ENCODE measurements around the gene ARHGDIA.

ARHGDIA gene

DNA sequence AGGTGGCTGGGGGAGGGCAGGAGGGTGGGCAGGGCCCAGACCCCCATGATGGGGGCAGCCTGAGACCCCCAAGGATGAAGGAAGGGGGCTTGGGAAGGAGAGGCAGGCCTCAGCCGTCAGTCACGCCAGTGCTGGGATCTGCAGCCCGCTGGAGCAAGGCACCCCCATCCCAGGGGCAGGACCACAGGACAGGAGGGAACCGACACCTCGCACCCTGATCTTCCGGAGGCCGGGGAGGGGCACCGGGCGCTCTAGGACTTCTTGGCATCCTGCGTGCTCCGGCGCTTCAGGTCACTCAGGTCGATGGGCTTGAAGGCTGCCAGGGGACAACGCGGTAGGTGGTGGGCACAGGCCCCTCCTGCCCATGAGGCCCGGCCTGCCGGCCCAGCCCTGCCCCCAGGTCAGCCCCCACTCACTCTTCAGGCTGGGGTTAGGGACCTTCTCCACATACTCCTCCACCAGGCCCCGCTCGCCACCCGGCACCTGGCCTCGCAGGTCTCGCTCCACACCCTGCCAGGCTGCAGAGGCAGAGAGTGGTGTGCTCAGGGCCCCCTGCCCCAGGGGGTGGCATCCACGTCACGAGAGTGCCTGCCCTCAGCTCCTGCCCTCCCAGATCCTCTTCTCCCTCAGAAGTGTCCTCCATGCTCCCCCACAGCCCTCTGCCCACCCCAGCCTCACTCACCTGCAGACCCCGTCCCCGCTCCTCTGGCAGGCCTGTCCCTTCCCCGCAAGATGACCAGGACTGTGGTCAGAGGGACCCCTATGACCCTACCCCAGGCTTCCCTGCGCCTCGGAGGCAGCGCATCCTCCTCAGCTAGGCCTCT is 47.9 kb downstream of the ARHGDIA start:
- no peak for DNase-seq (ENCODE audit: low spot score)

DNA sequence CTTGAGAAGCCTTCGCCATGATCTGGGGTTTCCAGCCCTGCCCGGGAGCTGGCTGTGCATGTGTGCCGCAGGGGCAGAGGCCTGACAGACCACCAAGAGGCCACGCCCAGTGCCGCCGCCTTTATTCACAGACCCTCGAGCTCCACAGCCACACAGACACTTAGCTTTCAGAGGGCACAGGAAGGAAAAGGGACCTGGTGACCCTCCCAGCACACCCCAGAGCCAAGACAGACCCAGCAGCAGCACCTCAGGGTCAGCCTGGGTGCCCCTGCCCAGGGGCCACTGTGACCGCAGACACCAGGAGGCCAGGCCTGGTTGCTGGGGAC is 48.9 kb downstream of the ARHGDIA start:
- no peak for DNase-seq (ENCODE audit: low spot score)

DNA sequence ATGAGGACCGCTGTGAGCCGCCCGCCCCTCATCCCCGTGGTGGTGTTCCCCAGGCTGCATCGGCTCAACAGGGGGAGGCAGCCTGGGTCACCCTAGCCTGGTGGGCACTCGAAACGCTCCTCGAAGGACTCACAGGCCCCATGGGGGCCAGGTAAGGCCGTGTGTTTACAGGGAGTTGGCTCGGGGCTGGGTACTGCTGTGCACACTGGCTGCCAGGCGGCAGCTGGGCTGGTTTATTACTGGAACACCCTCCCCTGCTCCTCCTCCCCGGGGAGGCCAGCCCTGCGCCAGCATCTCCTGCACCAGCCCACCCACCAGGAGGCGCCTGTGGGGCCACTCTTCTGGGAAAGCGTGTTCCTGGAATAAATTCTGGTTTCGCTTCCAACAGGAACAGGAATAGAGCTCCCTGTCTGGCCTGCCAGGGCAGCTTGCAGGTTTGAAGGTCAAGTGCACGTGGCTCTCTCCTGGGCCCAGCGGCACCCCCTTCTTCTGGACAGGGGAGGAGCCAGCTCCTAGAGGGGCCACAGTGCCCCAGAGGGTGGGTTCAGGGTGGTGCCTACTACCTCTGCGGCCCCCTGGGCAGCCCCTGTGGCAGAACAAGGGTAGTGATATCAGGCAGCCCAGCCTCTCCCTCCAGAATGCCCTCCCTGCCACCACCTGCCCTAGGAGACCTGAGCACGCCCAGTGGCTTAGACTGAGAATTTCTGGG is 49.4 kb downstream of the ARHGDIA start:
- DNase-seq (ENCODE audit: low spot score) = peak; percentile 64

DNA sequence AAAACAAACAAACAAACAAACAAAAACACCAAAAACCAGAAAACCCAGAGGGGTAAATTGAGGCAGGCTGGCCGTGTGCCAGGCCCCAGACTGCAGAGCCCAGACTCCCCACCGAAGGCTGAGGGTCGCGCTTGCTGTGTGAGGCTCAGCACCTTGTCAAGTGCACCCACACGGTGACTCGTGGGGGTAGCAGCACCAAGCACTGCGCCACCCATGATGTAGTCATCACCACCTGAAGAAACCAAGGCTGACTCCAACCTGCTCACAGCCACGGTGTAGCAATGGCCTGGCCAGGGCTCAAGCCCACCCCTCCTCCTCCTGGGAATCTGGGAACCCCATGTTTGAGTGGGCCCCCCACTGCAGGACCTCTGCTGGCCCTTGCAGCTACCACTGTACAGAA is 50.0 kb downstream of the ARHGDIA start:
- DNase-seq (ENCODE audit: low spot score) = no peak

DNA sequence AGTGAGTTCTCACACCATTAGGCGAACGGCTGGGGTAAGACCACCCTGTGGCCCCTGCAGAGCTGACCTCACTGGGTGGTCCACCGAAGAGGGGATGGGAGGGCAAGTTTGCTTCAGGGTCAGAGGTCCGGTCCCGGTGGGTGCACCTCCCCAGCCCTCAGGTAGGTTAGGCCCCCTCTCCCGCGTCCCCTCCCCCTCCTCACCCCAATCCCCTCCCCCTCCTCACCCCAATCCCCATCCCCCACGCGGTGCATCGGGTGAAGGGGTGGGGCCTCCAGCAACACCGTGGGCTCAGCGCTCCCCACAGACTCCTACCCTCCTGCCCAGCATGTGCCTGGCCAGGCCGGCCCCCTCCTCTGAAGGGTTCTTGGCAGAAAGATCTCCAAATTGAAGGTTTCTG is 51.4 kb downstream of the ARHGDIA start:
- no peak for DNase-seq (ENCODE audit: low spot score)

DNA sequence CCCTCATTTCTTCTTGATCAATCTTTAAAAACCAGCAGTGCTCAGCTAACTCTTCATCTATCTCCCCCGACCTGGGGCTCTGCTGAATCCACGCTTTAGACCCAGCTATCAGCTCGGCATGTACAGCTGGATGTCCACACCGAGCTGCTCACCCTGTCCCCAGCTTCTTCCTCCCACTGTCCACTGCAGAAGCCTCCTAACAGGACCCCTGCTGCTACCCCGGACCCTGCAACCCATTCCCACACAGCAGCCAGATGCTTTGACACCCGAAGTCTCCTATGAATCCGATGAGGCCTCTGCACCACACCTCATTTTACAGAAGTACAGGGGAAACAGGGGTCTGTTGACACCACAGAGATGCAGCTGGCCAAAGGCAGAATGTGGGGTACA is 53.4 kb downstream of the ARHGDIA start:
- no peak for DNase-seq (ENCODE audit: low spot score)

Data from SW480 (cell line).